T47D (cell line): ENCODE results near the gene ACBD4.
A peak's percentile ranks its signal among the peaks of the same experiment; 100 is the strongest.

Experiments
- DNase-seq, 2 experiments: peaks; one replicate each; pipeline versions ENCODE4 v3.0.0 to v3.0.0-alpha.2; 2011 to 2012; ENCODE audit warnings: low read depth in 1 of 2, low spot score in 1 of 2
- JUND ChIP-seq: IDR thresholded peaks from 2 replicates; pipeline ENCODE4 v1.6.1; 2012; ENCODE audit warnings: low read depth
- in situ Hi-C: cut with HindIII; loops from 2 replicates; pipeline ENCODE4 v1.10.0; 2016; ENCODE audit warnings: low sequenced_read_pairs, low pct_unique_long_range_greater_than_20kb

Gene ACBD4

DNA sequence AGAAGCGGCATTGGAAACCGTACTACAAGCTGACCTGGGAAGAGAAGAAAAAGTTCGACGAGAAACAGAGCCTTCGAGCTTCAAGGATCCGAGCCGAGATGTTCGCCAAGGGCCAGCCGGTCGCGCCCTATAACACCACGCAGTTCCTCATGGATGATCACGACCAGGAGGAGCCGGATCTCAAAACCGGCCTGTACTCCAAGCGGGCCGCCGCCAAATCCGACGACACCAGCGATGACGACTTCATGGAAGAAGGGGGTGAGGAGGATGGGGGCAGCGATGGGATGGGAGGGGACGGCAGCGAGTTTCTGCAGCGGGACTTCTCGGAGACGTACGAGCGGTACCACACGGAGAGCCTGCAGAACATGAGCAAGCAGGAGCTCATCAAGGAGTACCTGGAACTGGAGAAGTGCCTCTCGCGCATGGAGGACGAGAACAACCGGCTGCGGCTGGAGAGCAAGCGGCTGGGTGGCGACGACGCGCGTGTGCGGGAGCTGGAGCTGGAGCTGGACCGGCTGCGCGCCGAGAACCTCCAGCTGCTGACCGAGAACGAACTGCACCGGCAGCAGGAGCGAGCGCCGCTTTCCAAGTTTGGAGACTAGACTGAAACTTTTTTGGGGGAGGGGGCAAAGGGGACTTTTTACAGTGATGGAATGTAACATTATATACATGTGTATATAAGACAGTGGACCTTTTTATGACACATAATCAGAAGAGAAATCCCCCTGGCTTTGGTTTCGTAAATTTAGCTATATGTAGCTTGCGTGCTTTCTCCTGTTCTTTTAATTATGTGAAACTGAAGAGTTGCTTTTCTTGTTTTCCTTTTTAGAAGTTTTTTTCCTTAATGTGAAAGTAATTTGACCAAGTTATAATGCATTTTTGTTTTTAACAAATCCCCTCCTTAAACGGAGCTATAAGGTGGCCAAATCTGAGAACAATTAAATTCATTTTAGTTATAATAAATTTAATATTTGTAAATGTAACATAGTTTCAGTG, 14.5 kb downstream of the ACBD4 start:
- peak in 1 of 2 experiments; percentile 81 for DNase-seq
- TF ChIP-seq JUND: peak; percentile 63; the same call in 1 of the 2 replicates
- in situ Hi-C loops: no loop called here

GRCh38 chr17:45150911-45151809, 15.7 kb downstream of the ACBD4 start:
- no peak; the same call in 1 of the 2 replicates for TF ChIP-seq JUND
- DNase-seq: peak in 1 of 2 experiments; percentile 35
- in situ Hi-C loops: no loop called here

DNA sequence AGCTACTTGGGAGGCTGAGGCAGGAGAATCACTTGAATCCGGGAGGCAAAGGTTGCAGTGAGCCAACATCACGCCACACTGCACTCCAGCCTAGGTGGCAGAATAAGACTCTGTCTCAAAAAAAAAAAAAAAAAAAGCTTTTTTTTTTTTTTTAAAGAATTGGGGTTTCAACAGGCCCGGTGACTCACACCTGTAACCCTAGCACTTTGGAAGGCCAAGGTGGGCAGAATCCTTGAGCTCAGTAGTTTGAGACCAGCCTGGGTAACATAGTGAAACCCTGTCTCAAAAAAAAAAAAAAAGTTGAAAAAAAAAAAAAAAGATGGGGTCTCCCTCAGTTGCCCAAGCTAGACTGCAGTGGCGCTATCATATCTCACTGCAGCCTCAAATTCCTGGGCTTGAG, 19.5 kb downstream of the ACBD4 start:
- in situ Hi-C loops: no loop called here
- DNase-seq: no peak
- TF ChIP-seq JUND: no peak

GRCh38 chr17:45155483-45155882, 20.0 kb downstream of the ACBD4 start:
- TF ChIP-seq JUND: no peak
- DNase-seq: peak in 1 of 2 experiments; percentile 89
- in situ Hi-C loops: no loop called here

GRCh38 chr17:45156242-45156641, 20.8 kb downstream of the ACBD4 start:
- in situ Hi-C loops: no loop called here
- no peak for DNase-seq
- no peak for TF ChIP-seq JUND

DNA sequence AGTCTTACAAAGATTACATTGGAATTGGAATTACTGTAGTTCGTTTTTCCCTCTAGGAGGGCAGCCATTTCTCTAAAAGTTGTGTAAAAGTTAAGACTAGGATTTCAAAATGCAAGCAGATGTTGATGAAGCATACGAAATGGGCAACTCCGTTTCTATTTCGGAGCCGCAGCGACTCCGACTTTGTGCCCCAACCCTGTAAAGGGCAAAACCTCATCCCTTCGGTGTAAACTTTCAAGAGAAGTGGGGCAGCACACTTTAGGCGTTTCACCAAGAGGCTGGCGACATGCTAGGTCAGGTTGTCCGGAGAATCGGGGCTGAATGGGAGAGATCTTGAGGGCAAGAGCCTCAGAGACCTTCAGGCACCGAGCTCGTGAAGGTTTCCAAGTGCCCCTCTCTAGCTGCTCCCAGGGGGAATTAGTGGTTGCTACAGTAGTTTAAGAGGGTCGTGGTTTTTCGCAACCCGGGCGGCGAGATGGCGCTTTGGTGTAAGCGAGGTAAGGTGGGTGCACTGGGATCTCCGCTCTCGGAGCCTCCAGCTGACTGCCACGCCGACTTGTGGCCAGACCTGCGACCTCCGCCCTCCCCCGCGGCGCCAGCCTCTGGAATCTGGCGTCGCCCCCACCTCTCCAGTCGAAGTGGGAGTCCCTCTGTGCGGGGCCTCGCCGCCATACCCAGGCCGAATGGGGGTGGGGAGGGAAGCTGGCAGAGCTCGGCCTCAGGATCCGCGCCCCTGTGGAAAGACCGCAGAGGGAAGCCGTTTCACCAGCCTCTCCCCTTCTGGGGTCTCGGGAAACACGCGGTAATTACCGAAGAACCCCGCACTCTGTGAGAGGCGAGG, 25.2 kb downstream of the ACBD4 start:
- in situ Hi-C loops: no loop called here
- no peak for TF ChIP-seq JUND
- DNase-seq: peak in 1 of 2 experiments; percentile 70

DNA sequence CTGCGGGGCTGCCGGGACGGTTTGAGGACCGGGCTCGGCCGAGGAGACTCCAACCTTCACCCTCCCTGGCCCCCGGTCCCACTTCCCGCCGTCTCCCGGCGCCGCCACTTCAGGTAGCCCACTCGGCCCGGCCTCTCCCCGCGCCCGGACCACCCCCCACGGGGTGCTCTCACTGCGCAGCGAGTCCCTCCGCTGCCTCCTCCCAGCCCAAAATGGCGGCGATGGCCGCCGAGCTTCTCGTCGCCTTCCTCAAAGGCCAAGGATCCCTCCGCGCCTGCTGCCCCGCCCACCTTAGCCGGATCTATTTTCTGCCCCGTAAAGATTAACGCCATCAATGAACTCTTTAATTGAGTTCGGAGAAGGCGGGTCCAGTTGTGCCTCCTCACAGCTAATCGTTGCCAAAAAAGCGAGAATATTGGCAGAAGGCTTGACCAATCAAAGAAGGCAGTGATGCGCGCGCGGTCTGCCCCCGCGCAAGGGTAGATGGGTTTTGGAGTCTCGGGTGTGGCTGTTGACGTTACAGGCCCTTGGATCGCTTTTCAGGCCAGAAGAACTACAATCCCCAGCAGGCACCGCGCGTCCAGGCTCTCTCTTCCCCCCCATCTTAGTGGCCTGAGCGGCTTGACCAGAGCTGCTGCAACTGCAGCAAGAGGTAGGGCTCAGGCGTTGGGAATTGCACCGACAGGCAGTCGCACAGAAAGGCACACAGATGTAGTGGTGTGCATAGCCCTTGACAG, 26.0 kb downstream of the ACBD4 start, which contains the start of gene HEXIM2:
Gene HEXIM2, plus strand, starts transcription at position 588 of the 737 bp plus-strand sequence. CDS start 919 bp downstream, outside the sequence.
- TF ChIP-seq JUND: no peak
- DNase-seq: peak; percentile 92 to 100
- in situ Hi-C loops: no loop called here

DNA sequence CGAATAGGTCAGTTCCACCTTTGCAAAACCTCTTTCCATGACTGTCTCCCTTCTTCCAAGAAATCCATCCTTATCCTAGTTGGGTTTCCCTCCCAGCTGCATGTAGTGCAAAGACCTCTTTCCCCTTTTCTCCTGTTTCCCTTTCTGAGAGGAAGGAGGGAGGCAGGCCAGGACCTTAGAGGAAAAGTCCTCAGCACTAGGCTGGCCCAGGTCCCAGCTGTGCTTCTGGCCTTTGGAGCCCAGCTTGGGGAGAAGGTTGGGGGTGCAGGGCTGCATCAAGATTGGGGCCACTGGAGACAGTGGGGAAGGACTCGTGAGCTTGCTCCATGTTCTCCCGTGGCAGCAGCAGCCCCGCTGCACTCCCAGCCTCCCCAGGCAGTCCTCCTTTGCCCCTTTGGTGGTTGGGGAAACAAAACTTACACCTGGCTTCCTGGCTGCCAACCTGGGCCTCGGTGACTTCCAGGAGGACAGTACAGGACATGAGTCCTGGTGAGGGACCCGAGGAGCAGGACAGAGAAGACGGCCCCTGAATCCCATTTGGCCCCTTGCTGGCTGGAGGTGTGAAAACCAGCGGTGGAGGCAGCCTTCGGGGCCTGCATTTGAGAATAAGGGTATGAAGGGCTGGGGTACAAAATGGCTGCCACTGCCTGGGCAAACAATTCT, 26.7 kb downstream of the ACBD4 start:
- in situ Hi-C loops: no loop called here
- DNase-seq: no peak
- TF ChIP-seq JUND: no peak

DNA sequence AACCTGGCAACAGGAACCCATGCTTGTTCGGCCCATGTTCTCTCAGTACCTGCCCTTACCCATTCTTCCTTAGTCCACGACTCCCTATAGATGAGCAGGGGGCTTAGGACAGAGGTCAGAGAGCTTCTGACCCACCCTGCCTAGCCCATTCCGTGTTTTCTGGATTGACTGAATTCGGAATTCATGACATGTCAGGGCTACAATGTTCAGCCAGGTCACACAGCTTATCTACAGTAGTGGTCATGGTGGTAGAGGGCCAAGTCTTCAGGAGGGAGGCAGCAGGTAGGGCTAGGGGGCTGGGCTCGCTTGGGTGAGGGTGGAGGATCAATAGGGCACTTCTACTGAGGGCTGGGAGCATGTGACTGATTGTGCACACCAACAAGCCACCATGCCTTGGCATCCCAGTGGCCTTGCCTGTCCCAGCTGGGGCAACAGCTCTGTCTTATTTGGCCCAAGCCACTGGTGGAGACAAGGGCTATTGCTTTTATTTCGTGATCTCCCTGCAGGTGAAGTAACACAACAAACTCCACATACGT, 29.3 kb downstream of the ACBD4 start:
- DNase-seq: no peak
- in situ Hi-C loops: no loop called here
- no peak for TF ChIP-seq JUND

GRCh38 chr17:45168991-45169752, 33.7 kb downstream of the ACBD4 start:
- in situ Hi-C loops: no loop called here
- no peak for TF ChIP-seq JUND
- no peak for DNase-seq
